HL-60 (cell line): ENCODE measurements around the gene ZFTA.

Source experiments
- DNase-seq, 2 experiments: peaks; one replicate each; pipeline ENCODE4 v3.0.0-alpha.2; 2010 to 2020; ENCODE audit warnings: low read depth in 1 of 2, low spot score in 1 of 2
- H3K27ac ChIP-seq: fragments of 250-450 bp; sonication (Bioruptor Pico); replicated peaks from 2 replicates; pipeline ENCODE4 v1.5.1; 2020; ENCODE audit warnings: mild to moderate bottlenecking, moderate library complexity
- H3K27me3 ChIP-seq: fragments of 250-450 bp; sonication (Bioruptor Pico); 2 replicates; pipeline ENCODE4 v1.5.1; 2021; ENCODE audit warnings: mild to moderate bottlenecking, moderate library complexity; ENCODE audit not compliant: insufficient read depth, poor library complexity, severe bottlenecking
- H3K4me3 ChIP-seq: replicated peaks from 2 replicates; pipeline ENCODE4 v1.5.1; 2011; ENCODE audit warnings: mild to moderate bottlenecking, control low read depth, low read length; ENCODE audit not compliant: insufficient read depth
- GABPA ChIP-seq: IDR thresholded peaks from 2 replicates; pipeline ENCODE4 v1.6.1; 2012; ENCODE audit warnings: low read depth
- POLR2AphosphoS5 ChIP-seq: IDR thresholded peaks from 2 replicates; pipeline ENCODE4 v1.6.1; 2012; ENCODE audit warnings: low read depth
- SPI1 ChIP-seq: IDR thresholded peaks from 2 replicates; pipeline ENCODE4 v1.6.1; 2012; ENCODE audit warnings: low read depth, mild to moderate bottlenecking, borderline replicate concordance
- TF ChIP-seq, protein P1 (sequence below): IDR thresholded peaks from one replicate; pipeline ENCODE4 v1.5.1; 2011; ENCODE audit warnings: low read length, control low read depth, inconsistent platforms; ENCODE audit not compliant: insufficient read depth
- TF ChIP-seq, protein P2 (sequence below): IDR thresholded peaks from 2 replicates; pipeline ENCODE4 v1.6.1; 2012; ENCODE audit warnings: low read depth; ENCODE audit not compliant: insufficient replicate concordance

ZFTA gene

GRCh38 chr11:63737718-63738117 lies 30.9 kb downstream of the ZFTA start:
- DNase-seq = no peak
- TF ChIP-seq POLR2AphosphoS5 = no peak
- TF ChIP-seq GABPA = no peak
- TF ChIP-seq, protein P1, sequence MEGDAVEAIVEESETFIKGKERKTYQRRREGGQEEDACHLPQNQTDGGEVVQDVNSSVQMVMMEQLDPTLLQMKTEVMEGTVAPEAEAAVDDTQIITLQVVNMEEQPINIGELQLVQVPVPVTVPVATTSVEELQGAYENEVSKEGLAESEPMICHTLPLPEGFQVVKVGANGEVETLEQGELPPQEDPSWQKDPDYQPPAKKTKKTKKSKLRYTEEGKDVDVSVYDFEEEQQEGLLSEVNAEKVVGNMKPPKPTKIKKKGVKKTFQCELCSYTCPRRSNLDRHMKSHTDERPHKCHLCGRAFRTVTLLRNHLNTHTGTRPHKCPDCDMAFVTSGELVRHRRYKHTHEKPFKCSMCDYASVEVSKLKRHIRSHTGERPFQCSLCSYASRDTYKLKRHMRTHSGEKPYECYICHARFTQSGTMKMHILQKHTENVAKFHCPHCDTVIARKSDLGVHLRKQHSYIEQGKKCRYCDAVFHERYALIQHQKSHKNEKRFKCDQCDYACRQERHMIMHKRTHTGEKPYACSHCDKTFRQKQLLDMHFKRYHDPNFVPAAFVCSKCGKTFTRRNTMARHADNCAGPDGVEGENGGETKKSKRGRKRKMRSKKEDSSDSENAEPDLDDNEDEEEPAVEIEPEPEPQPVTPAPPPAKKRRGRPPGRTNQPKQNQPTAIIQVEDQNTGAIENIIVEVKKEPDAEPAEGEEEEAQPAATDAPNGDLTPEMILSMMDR = no peak
- TF ChIP-seq SPI1 = no peak
- TF ChIP-seq, protein P2, sequence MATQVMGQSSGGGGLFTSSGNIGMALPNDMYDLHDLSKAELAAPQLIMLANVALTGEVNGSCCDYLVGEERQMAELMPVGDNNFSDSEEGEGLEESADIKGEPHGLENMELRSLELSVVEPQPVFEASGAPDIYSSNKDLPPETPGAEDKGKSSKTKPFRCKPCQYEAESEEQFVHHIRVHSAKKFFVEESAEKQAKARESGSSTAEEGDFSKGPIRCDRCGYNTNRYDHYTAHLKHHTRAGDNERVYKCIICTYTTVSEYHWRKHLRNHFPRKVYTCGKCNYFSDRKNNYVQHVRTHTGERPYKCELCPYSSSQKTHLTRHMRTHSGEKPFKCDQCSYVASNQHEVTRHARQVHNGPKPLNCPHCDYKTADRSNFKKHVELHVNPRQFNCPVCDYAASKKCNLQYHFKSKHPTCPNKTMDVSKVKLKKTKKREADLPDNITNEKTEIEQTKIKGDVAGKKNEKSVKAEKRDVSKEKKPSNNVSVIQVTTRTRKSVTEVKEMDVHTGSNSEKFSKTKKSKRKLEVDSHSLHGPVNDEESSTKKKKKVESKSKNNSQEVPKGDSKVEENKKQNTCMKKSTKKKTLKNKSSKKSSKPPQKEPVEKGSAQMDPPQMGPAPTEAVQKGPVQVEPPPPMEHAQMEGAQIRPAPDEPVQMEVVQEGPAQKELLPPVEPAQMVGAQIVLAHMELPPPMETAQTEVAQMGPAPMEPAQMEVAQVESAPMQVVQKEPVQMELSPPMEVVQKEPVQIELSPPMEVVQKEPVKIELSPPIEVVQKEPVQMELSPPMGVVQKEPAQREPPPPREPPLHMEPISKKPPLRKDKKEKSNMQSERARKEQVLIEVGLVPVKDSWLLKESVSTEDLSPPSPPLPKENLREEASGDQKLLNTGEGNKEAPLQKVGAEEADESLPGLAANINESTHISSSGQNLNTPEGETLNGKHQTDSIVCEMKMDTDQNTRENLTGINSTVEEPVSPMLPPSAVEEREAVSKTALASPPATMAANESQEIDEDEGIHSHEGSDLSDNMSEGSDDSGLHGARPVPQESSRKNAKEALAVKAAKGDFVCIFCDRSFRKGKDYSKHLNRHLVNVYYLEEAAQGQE = no peak
- no peak overlapping the region for H3K4me3 ChIP-seq
- no peak overlapping the region for H3K27ac ChIP-seq
- no peaks in the 10 kb centered on the region for H3K27me3 ChIP-seq

DNA sequence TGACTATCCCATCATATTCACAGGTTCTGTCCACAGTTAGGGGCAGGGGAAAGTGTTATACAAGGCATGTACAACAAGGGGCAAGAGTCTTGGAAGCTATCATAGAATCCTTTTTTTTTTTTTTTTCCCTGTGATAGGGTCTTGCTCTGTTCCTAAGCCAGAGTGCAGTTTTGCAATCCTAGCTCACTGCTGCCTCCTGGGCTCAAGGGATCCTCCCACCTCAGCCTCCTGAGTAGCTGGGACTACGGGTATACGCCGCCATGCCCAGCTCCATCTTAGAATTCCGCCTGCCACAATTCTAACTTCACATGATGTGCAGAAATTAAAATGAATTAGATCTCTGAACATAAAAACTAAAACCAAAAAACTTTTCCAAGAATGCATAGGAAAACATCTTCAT lies 31.7 kb downstream of the ZFTA start:
- TF ChIP-seq, protein P2 = no peak
- TF ChIP-seq GABPA (no peak), SPI1 (no peak), POLR2AphosphoS5 (no peak)
- TF ChIP-seq, protein P1 = no peak
- no peaks in the 10 kb centered on the region for H3K27me3 ChIP-seq
- no peak for DNase-seq
- no peak overlapping the region for H3K4me3 ChIP-seq
- no peak overlapping the region for H3K27ac ChIP-seq

DNA sequence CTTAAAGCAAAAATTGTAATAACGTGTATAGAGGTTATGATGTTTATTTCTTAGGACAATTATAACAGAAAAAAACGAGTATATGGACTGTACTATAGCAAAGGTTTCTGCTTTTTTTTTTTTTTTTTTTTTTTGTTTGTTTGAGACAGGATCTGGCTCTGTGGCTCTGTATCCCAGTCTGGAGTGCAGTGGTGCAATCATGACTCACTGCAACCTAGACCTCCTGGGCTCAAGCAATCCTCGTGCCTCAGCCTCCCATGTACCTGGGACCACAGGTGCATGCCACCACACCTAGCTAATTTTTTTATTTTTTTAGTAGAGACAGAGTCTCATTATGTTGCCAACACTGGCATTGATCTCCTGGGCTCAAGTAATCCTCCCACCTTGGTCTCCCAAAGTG lies 39.2 kb downstream of the ZFTA start:
- DNase-seq = no peak
- H3K27ac ChIP-seq = no peak overlapping the region
- no peak overlapping the region for H3K4me3 ChIP-seq
- TF ChIP-seq SPI1 (no peak), POLR2AphosphoS5 (no peak), GABPA (no peak)
- TF ChIP-seq, protein P1 = no peak
- TF ChIP-seq, protein P2 = no peak
- no peaks in the 10 kb centered on the region for H3K27me3 ChIP-seq
